Fibroblast of the aortic adventitia (primary cell): Measurements from ENCODE around the gene ATF6. TPM values are rescaled to one million over a fixed set of nuclear protein-coding genes. Genes with fewer than 3 reads are reported as not detected.
"Not testable (repeated sequence)": the region's sequence is repeated elsewhere in the genome, so short reads cannot be mapped to it uniquely, and the experiment has no call there.

Experiments
- DNase-seq: peaks from one replicate; pipeline ENCODE4 v3.0.0-alpha.2; 2010; ENCODE audit warnings: low read depth
- H3K4me3 ChIP-seq: 2 replicates; pipeline ENCODE4 v1.5.1; 2011; ENCODE audit warnings: low read depth, mild to moderate bottlenecking, control low read depth, low read length, moderate library complexity
- total RNA-seq: library from RNA; depleted of rRNA; stranded (reverse); fragments of >200 nt; gene quantifications from 2 replicates; pipeline ENCODE4 v1.2.3, GENCODE V29; 2012; ENCODE audit warnings: low replicate concordance
- TF ChIP-seq, protein P1 (sequence below): IDR thresholded peaks from 2 replicates; pipeline ENCODE4 v1.5.1; 2011; ENCODE audit warnings: mild to moderate bottlenecking, low read length, control low read depth, inconsistent platforms; ENCODE audit not compliant: insufficient read depth

The ATF6 gene
- total RNA-seq, 1 donor = 32.8 TPM

DNA sequence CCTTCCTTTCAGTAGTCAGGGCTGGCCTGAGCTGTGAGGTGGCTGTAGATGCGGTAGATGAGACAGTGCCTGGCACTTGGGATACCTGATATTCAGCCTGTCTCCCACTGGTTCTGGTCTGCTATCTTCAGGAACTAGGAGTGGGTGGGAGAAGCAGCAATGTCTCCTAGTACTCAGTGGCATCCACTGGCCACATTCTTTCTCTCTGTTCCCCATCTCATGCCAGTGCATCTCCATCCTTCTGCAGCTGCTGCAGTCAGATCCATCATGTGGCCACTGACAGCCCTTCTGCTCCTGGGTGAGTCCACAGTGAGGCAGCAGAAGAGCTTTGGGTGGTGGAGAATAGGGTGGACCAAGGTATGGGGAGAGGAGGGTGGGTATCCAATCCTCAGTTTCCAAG, 43.7 kb upstream of the ATF6 start:
- DNase-seq = no peak
- TF ChIP-seq, protein P1, sequence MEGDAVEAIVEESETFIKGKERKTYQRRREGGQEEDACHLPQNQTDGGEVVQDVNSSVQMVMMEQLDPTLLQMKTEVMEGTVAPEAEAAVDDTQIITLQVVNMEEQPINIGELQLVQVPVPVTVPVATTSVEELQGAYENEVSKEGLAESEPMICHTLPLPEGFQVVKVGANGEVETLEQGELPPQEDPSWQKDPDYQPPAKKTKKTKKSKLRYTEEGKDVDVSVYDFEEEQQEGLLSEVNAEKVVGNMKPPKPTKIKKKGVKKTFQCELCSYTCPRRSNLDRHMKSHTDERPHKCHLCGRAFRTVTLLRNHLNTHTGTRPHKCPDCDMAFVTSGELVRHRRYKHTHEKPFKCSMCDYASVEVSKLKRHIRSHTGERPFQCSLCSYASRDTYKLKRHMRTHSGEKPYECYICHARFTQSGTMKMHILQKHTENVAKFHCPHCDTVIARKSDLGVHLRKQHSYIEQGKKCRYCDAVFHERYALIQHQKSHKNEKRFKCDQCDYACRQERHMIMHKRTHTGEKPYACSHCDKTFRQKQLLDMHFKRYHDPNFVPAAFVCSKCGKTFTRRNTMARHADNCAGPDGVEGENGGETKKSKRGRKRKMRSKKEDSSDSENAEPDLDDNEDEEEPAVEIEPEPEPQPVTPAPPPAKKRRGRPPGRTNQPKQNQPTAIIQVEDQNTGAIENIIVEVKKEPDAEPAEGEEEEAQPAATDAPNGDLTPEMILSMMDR = no peak
- no peak overlapping the region for H3K4me3 ChIP-seq

DNA sequence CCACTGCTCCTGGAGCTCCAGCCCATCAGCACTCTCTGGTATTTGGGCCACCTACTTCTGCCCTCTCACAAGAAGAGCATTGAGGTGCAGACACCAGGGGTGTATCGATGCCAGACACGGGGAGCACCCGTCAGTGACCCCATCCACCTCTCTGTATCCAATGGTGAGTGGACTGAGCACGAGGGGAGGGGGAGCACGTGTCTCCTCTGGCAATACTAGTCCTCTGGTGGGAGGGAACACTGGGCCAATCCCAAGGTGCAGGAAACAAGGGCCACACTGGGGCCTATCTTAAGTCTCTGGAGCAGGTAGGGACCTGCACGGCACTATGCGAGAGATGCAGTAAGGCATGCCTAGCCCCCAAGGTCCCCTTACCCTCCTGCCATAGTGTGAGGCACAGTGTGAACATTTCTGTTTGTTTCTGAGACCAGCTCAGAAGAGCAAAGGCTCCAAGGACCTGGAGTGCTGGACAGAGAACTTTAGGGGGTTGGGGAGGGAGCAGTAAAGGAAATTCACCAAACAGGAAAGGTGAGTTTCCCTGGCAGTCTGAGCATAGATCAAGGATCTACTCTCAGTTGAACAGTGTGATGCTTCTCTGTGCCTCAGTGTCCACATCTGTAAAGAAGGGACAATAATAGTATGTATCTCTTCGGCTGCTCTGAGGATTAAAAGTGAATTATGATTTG, 42.5 kb upstream of the ATF6 start:
- DNase-seq = no peak
- no peak overlapping the region for H3K4me3 ChIP-seq
- TF ChIP-seq, protein P1 = no peak

DNA sequence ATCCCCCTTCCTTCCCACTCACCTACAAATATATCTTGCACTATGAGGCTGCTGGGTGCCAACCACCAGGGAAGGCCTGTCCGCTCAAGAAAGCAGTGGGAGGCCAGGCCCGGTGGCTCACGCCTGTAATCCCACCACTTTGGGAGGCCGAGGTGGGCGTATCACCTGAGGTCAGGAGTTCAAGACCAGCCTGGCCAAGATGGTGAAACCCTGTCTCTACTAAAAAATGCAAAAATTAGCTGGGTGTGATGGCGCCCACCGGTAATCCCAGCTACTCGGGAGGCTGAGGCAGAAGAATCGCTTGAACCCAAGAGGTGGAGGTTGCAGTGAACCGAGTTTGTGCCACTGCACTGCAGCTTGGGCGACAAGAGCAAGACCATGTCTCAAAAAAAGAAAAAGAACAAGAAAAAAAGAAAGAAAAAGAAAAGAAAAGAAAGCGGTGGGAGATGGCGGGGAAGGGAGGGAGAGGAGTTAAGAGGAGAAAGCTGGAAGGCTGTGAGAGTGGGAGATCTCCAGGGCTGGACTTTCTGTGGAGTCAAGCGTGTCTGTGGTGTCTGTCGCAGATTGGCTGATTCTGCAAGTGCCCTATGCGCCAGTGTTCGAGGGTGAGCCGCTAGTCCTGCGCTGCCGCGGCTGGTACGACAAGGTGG, 40.7 kb upstream of the ATF6 start:
- H3K4me3 ChIP-seq = peak overlapping the region; percentile 79
- DNase-seq = not testable (repeated sequence)

DNA sequence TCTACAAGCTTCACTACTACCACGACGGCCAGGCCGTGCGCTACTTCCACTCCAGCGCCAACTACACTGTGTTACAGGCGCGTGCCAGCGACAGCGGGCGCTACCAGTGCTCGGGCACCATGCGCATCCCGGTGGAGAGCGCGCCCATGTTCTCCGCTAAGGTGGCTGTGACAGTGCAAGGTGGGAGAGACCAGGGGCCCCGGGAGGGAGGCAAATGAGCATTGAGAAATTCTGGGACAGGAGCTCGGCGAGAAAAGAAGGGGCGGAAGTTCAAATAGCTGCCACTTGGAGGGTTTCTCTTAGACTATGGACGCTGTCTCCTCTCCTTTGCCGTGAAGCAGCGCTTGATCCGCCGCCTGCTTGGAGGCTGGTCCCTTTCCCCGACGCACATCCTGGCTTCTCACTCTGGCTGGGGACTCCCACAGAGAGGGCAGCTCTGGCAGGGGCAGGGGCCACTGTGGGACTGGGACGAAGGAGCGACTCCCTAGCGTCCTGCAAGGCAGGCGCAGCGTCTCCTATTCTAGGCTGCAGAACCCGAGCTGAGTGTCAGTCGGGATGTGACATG, 40.1 kb upstream of the ATF6 start:
- peak; percentile 58 for DNase-seq
- H3K4me3 ChIP-seq = peak overlapping the region; percentile 79
- TF ChIP-seq, protein P1 = peak; percentile 63

DNA sequence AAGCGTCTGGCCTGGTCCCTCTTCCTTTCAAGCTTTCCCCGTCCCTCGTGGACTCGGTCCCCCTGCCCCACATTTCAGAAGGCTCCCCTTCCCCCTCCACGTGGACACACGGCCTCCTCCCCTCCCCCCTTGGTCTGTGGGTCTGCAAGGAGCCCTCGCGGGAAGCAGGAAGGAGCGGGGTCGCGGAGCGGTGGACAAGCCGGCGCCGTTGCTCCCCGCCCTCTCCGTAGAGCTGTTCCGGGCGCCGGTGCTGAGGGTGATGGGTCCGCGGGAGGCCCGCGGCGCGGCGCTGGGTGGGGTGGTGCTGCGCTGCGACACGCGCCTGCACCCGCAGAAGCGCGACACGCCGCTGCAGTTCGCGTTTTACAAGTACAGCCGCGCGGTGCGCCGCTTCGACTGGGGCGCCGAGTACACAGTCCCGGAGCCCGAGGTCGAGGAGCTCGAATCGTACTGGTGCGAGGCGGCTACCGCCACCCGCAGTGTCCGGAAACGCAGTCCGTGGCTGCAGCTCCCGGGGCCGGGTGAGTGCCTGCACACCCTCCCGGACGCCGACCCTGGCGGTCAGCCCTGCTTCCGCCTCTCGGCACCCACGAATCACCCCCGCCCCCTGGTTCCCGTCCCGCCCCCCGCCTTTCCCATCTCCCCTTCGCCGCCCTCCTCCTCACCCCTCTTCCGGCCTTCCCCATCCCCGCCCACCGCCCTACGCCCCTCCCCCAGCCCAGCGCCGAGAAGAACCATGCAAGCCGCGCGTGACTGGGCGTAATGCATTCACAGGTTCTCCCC, 39.5 kb upstream of the ATF6 start:
- TF ChIP-seq, protein P1 = peak; percentile 14
- peak overlapping the region; percentile 79 for H3K4me3 ChIP-seq
- peak; percentile 85 for DNase-seq

DNA sequence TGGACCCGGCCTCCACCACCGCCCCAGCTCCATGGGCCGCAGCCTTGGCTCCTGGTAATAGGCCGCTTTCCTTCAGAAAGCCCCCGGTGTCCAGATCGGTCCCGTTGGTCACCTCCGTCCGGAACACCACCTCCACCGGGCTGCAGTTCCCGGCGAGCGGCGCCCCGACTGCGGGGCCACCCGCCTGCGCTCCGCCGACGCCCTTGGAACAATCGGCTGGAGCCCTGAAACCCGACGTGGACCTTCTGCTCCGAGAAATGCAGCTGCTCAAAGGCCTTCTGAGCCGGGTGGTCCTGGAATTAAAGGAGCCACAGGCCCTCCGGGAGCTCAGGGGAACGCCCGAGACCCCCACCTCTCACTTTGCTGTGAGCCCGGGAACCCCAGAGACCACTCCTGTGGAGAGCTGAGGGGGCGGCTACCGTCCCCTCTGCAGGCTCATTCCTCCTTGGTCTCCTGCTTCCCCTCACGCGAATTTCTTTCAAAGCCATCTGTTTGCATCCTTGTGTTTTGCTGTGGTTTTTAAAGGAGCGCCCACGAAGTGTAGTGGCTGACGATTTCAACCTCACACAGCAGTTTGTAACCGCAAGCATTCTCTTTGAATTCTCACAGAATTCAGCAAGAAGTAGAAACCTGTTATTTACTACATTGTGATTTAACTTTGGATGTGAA, 38.7 kb upstream of the ATF6 start:
- H3K4me3 ChIP-seq = peak overlapping the region; percentile 79
- peak; percentile 77 for DNase-seq
- TF ChIP-seq, protein P1 = no peak
